OCI-LY3 (cell line): ENCODE measurements around the gene RBM20.

Experiments used
- CTCF ChIP-seq: fragments of 200-600, 300-600 bp; sonication (generic); IDR thresholded peaks from 2 replicates; pipeline ENCODE4 v1.5.1; 2014; ENCODE audit warnings: antibody characterized with exemption, low read length, low read depth
- EZH2phosphoT487 ChIP-seq: fragments of 200-600 bp; shearing (Covaris generic); IDR thresholded peaks from 2 replicates; pipeline ENCODE4 v1.6.1; 2018; ENCODE audit warnings: antibody characterized with exemption, mixed run types, low read depth

GRCh38 chr10:110782616-110783015 lies 138.5 kb downstream of the RBM20 start:
- TF ChIP-seq CTCF, result no peak
- TF ChIP-seq EZH2phosphoT487, result no peak
